SK-N-SH (cell line): ENCODE measurements around the gene CHRM1.

Experiments used
- EZH2phosphoT487 ChIP-seq: fragments of 200-600 bp; sonication (generic); IDR thresholded peaks from 2 replicates; pipeline ENCODE4 v1.6.1; 2017; ENCODE audit warnings: low read depth, mixed run types, mild to moderate bottlenecking, antibody characterized with exemption, moderate library complexity, borderline replicate concordance
- FOSL2 ChIP-seq: IDR thresholded peaks from 2 replicates; pipeline ENCODE4 v1.4.0; 2012; ENCODE audit warnings: low read depth, mild to moderate bottlenecking, moderate library complexity, borderline replicate concordance
- JUND ChIP-seq: IDR thresholded peaks from 2 replicates; pipeline ENCODE4 v1.4.0; 2012
- SIN3A ChIP-seq: IDR thresholded peaks from 2 replicates; pipeline ENCODE4 v1.6.1; 2012; ENCODE audit warnings: low read depth, mild to moderate bottlenecking, low read length, moderate library complexity, borderline replicate concordance
- YY1 ChIP-seq: IDR thresholded peaks from 2 replicates; pipeline ENCODE4 v1.4.0; 2012; ENCODE audit warnings: low read depth, mild to moderate bottlenecking
- TF ChIP-seq, protein P1 (sequence below): fragments of 200-600 bp; sonication (generic); IDR thresholded peaks from 2 replicates; pipeline ENCODE4 v1.6.1; 2017; ENCODE audit warnings: antibody characterized with exemption, mild to moderate bottlenecking, moderate library complexity

DNA sequence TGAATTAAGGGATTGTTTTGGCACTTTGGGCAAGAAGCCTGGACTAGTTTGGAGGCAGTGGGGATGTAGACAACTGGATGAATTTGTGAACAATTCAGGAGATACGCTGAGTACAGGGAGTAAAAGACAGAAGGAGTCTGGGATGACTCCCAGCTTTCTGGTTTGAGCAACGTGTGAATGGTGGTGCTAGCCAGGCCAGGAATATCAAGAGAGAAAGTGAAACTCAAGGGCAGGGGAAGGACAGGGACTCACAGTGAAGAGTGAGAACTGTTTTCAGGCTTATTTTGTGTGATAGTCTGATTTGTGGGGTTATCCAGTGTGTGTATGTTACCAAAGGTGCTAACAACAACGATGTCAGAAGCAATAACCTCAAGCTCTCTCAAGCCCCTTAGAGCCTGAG is 15.9 kb downstream of the CHRM1 start:
- TF ChIP-seq YY1 (no peak), JUND (no peak), EZH2phosphoT487 (no peak), FOSL2 (no peak), SIN3A (no peak)
- TF ChIP-seq, protein P1, sequence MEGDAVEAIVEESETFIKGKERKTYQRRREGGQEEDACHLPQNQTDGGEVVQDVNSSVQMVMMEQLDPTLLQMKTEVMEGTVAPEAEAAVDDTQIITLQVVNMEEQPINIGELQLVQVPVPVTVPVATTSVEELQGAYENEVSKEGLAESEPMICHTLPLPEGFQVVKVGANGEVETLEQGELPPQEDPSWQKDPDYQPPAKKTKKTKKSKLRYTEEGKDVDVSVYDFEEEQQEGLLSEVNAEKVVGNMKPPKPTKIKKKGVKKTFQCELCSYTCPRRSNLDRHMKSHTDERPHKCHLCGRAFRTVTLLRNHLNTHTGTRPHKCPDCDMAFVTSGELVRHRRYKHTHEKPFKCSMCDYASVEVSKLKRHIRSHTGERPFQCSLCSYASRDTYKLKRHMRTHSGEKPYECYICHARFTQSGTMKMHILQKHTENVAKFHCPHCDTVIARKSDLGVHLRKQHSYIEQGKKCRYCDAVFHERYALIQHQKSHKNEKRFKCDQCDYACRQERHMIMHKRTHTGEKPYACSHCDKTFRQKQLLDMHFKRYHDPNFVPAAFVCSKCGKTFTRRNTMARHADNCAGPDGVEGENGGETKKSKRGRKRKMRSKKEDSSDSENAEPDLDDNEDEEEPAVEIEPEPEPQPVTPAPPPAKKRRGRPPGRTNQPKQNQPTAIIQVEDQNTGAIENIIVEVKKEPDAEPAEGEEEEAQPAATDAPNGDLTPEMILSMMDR, result no peak
